Kidney epithelial cell (primary cell): Measurements from ENCODE around the gene LRRC37B. TPM values are rescaled to one million over a fixed set of nuclear protein-coding genes. Genes with fewer than 3 reads are reported as not detected.
"Not testable (repeated sequence)": the region's sequence is repeated elsewhere in the genome, so short reads cannot be mapped to it uniquely, and the experiment has no call there.

ENCODE experiments used
- DNase-seq: peaks from one replicate; pipeline ENCODE4 v3.0.0-alpha.2; 2010; ENCODE audit warnings: low read depth
- H3K27me3 ChIP-seq: 2 replicates; pipeline ENCODE4 v1.6.0; 2011; ENCODE audit warnings: low read length; ENCODE audit not compliant: control insufficient read depth, insufficient read depth
- H3K36me3 ChIP-seq: 2 replicates; pipeline ENCODE4 v1.5.1; 2011; ENCODE audit warnings: low read length; ENCODE audit not compliant: control insufficient read depth, insufficient read depth
- H3K4me3 ChIP-seq: 2 replicates; pipeline ENCODE4 v1.5.1; 2011; ENCODE audit warnings: low read depth, mild to moderate bottlenecking, control low read depth, low read length
- CTCF ChIP-seq: IDR thresholded peaks from 2 replicates; pipeline ENCODE4 v1.5.1; 2011; ENCODE audit warnings: mild to moderate bottlenecking, moderate library complexity, low read length, control low read depth, inconsistent platforms; ENCODE audit not compliant: insufficient read depth, poor library complexity, severe bottlenecking
- total RNA-seq: library from RNA; depleted of rRNA; stranded (reverse); fragments of >200 nt; gene quantifications from 2 replicates; pipeline ENCODE4 v1.2.3, GENCODE V29; 2015

The LRRC37B gene
- total RNA-seq, 1 donor from 2014 or later: 7.5 TPM

DNA sequence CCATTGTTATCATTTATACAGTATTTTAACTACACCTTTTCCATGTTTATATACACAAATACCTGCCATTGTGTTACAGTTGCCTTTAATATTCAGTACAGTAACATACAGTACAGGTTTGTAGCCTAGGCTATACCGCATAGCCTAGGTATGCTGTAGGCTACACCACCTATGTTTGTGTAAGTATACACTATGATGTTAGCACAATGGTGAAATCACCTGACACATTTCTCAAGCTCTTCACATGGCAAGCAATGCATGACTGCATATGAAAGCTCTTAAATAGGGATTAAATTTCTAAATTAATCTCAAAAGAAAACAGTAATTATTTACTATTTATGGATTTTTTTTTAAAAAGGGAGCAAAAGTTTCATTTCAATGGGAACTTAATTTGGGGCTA is 12.0 kb downstream of the LRRC37B start:
- no peak for TF ChIP-seq CTCF
- Histone ChIP-seq H3K27me3 (no peaks in the 10 kb centered on the region), H3K36me3 (no peaks in the 10 kb centered on the region), H3K4me3 (no peak overlapping the region)
- no peak for DNase-seq

DNA sequence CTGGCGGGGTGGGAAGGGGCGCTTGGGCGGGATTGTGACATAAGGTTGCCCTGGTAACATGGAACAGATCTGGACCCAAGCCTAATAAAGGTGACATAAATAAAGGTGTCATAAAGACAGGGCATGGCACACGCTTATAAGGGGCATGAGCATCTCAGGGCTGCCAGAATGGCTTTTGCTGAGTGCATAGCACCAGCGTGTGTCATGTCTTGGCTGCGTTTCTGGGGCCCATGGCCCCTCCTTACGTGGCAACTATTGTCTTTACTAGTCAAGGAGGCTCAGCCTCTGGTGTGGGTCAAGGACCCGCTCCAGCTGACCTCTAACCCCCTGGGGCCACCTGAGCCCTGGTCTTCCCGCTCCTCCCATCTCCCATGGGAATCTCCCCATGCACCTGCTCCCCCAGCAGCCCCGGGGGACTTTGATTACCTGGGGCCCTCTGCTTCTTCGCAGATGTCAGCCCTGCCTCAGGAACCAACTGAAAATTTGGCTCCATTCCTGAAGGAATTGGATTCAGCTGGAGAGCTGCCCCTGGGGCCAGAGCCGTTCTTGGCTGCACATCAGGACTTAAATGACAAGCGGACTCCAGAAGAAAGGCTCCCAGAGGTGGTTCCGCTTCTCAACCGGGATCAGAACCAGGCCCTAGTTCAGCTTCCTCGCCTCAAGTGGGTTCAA is 13.9 kb downstream of the LRRC37B start:
- no peak overlapping the region for H3K4me3 ChIP-seq

DNA sequence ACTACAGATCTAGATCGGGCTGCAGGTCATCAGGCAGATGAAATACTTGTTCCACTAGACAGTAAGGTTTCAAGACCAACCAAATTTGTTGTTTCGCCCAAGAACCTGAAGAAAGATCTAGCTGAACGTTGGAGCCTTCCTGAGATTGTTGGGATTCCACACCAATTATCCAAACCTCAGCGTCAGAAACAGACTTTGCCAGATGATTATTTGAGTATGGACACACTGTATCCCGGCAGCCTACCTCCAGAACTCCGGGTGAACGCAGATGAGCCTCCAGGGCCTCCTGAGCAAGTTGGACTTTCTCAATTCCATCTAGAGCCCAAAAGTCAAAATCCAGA is 14.4 kb downstream of the LRRC37B start:
- no peak for TF ChIP-seq CTCF
- H3K27me3 ChIP-seq: no peaks in the 10 kb centered on the region
- no peak overlapping the region for H3K4me3 ChIP-seq
- no peaks in the 10 kb centered on the region for H3K36me3 ChIP-seq
- no peak for DNase-seq

More for the DNA sequence above, 13.9 kb downstream of the LRRC37B start:
- Histone ChIP-seq H3K27me3 (no peaks in the 10 kb centered on the region), H3K36me3 (no peaks in the 10 kb centered on the region)
- no peak for DNase-seq
- TF ChIP-seq CTCF: no peak

- not testable (repeated sequence) for H3K4me3 ChIP-seq, H3K36me3 ChIP-seq, DNase-seq, H3K27me3 ChIP-seq
These were observed 15.4 kb downstream of the LRRC37B start for GRCh38 chr17:32022554-32022953.

GRCh38 chr17:32027271-32027670 is 20.1 kb downstream of the LRRC37B start:
- DNase-seq, H3K4me3 ChIP-seq, H3K27me3 ChIP-seq, H3K36me3 ChIP-seq: not testable (repeated sequence)

DNA sequence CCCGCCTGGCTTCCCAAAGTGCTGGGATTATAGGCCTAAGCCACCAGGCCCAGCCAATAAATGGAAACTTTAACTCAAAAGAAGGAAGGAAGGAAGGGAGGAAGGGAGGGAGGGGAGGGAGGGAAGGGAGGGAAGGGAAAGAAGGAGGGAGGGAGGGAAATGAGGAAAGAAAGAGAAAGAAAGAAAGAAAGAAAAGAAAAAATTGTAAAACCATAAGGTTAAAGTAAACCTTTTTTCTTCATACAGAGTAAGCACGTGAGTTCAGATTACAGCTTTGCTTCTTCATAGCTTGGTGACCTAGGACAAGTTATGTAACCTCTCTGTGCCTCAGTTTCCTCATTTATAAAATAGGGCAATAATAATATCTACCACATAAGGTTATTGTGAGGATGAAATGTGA is 26.0 kb downstream of the LRRC37B start:
- Histone ChIP-seq H3K36me3 (no peaks in the 10 kb centered on the region), H3K27me3 (no peaks in the 10 kb centered on the region), H3K4me3 (no peak overlapping the region)
- no peak for TF ChIP-seq CTCF
- DNase-seq: no peak

DNA sequence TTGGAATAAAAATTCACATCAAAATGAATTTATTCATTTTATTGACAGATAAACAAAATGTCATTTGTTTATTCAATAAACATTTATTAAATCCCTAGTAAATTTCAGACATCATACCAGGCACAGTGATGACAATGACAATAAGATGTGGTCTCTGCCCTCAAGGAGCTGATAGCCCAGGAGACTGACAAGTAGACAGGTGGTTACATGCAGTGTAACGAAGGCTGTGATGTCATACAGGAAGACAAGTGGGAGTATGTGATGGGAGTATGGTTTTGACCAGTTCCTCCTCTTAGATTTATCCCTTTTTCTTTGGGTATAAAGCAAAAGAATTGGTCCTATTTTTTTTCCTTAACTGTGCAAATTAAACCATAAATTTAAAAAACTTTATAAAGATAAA is 26.6 kb downstream of the LRRC37B start:
- not testable (repeated sequence) for H3K27me3 ChIP-seq, H3K4me3 ChIP-seq, DNase-seq, H3K36me3 ChIP-seq

GRCh38 chr17:32040246-32040645 is 33.1 kb downstream of the LRRC37B start:
- not testable (repeated sequence) for H3K27me3 ChIP-seq, DNase-seq, H3K36me3 ChIP-seq, H3K4me3 ChIP-seq

DNA sequence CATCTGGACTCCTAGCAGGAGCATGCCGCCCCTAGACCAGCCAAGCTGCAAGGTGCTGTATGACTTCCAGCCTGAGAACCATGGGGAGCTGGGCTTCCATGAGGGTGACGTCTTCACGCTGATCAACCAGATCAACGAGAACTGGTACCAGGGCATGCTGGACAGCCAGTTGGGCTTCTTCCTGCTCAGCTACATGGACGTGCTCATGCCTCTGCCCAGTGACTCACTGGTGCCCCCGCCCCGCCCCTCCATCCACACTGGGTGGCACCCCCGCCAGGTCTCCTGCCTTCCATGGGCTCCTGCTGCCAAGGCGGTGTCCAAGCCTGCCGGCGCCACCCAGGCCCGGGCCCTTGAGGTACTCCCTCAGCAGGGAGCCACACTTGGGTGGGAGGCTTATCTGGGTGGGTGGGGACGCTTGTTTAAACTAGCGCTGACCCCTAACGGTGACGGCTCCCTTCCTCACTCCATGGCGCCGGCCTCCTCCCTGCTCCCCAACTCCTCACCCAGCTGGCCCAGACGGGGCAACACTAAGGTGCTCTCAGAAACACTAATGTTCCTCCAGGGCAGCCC is 34.2 kb downstream of the LRRC37B start:
- not testable (repeated sequence) for DNase-seq, H3K27me3 ChIP-seq, H3K36me3 ChIP-seq, H3K4me3 ChIP-seq

GRCh38 chr17:32042266-32042665 is 35.1 kb downstream of the LRRC37B start:
- not testable (repeated sequence) for DNase-seq, H3K27me3 ChIP-seq, H3K4me3 ChIP-seq, H3K36me3 ChIP-seq

GRCh38 chr17:32045611-32046010 is 38.4 kb downstream of the LRRC37B start:
- not testable (repeated sequence) for DNase-seq, H3K4me3 ChIP-seq, H3K36me3 ChIP-seq, H3K27me3 ChIP-seq
